GM12878 (cell line): ENCODE measurements around the gene HSPA4. TPM values are rescaled to one million over a fixed set of nuclear protein-coding genes. Genes with fewer than 3 reads are reported as not detected.

Experiments used
- ATAC-seq: fragments of 200-7000 bp; cut with Tn5 transposase; 3 replicates; pipeline ENCODE4 v1.9.1; 2020; ENCODE audit warnings: mild to moderate bottlenecking, moderate library complexity
- BruUV-seq: library from RNA; stranded (reverse); fragments of 400-500 nt; replicated peaks from 2 replicates; lab custom pipeline; 2021; lab: Mats Ljungman, UMichigan
- CTCF ChIA-PET: fragments of 300-600 bp; sonication (Branson Sonifier 250); formaldehyde crosslinking; extraction: SDS; loops from one replicate; lab custom pipeline; 2021; ENCODE audit warnings: inconsistent platforms; lab: Yijun Ruan, JAX
- POLR2A ChIA-PET: fragments of 350-600 bp; formaldehyde crosslinking; extraction: SDS; loops from one replicate; lab custom pipeline; 2021; ENCODE audit warnings: inconsistent platforms; lab: Charles Lee
- RAD21 ChIA-PET: fragments of 300-600 bp; sonication (Branson Sonifier 250); formaldehyde crosslinking; loops from one replicate; lab custom pipeline; 2023; ENCODE audit warnings: antibody characterized with exemption; ENCODE audit not compliant: unreplicated experiment; lab: Charles Lee
- SMC1A ChIA-PET: fragments of 300-600 bp; sonication (Branson Sonifier 250); formaldehyde crosslinking; loops from one replicate; lab custom pipeline; 2023; ENCODE audit not compliant: unreplicated experiment, uncharacterized antibody; lab: Charles Lee
- DNase-seq: peaks from one replicate; pipeline ENCODE4 v3.0.0-alpha.2; 2011; ENCODE audit warnings: low read depth, low spot score
- FAIRE-seq: peaks from 3 replicates; lab custom pipeline; 2011; peaks lifted over from hg19 to GRCh38; lab: Jason Lieb, UNC
- H2AFZ ChIP-seq: 2 replicates; pipeline ENCODE4 v1.6.0; 2011; ENCODE audit warnings: low read depth, low read length, control low read depth; ENCODE audit not compliant: control insufficient read depth
- H3K27ac ChIP-seq: 2 replicates; pipeline ENCODE4 v1.5.1; 2011; ENCODE audit warnings: control low read depth; ENCODE audit not compliant: control insufficient read depth, insufficient read depth
- H3K27me3 ChIP-seq, 2 experiments: replicated peaks in 1 of 2; 2 replicates each; pipeline versions ENCODE4 v1.6.0 to v1.6.1; 2011; ENCODE audit warnings: low read length in 1 of 2; ENCODE audit not compliant: control insufficient read depth in 2 of 2, insufficient read depth in 2 of 2
- H3K36me3 ChIP-seq, 2 experiments: 2 replicates each; pipeline ENCODE4 v1.5.1; 2011; ENCODE audit warnings: low read length in 1 of 2; ENCODE audit not compliant: control insufficient read depth in 2 of 2, insufficient read depth in 2 of 2
- H3K4me1 ChIP-seq: 2 replicates; pipeline ENCODE4 v1.6.1; 2011; ENCODE audit warnings: mild to moderate bottlenecking, low read length, moderate library complexity, mixed read lengths; ENCODE audit not compliant: control insufficient read depth, insufficient read depth
- H3K4me2 ChIP-seq: 2 replicates; pipeline ENCODE4 v1.6.0; 2011; ENCODE audit warnings: control low read depth; ENCODE audit not compliant: control insufficient read depth, insufficient read depth
- H3K4me3 ChIP-seq: fragments of 200-600 bp; sonication (generic); 2 replicates; pipeline ENCODE4 v1.5.1; 2016
- H3K79me2 ChIP-seq: 2 replicates; pipeline ENCODE4 v1.6.0; 2011; ENCODE audit warnings: low read length; ENCODE audit not compliant: control insufficient read depth, insufficient read depth
- H3K9ac ChIP-seq: 2 replicates; pipeline ENCODE4 v1.8.0; 2011; ENCODE audit warnings: low read length, control low read depth, mixed read lengths; ENCODE audit not compliant: control insufficient read depth, insufficient read depth
- H3K9me3 ChIP-seq: replicated peaks from 3 replicates; pipeline ENCODE4 v1.5.1; 2011; ENCODE audit warnings: mild to moderate bottlenecking, low read length; ENCODE audit not compliant: control insufficient read depth, insufficient read depth
- H4K20me1 ChIP-seq: 2 replicates; pipeline ENCODE4 v1.6.0; 2011; ENCODE audit not compliant: control insufficient read depth, insufficient read depth
- EZH2 ChIP-seq: IDR thresholded peaks from 2 replicates; pipeline ENCODE4 v1.6.1; 2012; ENCODE audit warnings: low read depth, mild to moderate bottlenecking, control low read depth, inconsistent platforms, low read length, borderline replicate concordance; ENCODE audit not compliant: control insufficient read depth
- GABPA ChIP-seq: IDR thresholded peaks from 2 replicates; pipeline ENCODE4 v1.6.1; 2014; ENCODE audit warnings: antibody characterized with exemption, low read depth, mild to moderate bottlenecking, inconsistent platforms
- HDGF ChIP-seq: fragments of 450-650 bp; IDR thresholded peaks from 2 replicates; pipeline ENCODE4 v1.6.1; 2016; ENCODE audit warnings: antibody characterized with exemption
- KAT2A ChIP-seq: conservative IDR thresholded peaks from 2 replicates; pipeline ENCODE4 v1.6.1; 2011; ENCODE audit warnings: low read depth, low read length; ENCODE audit not compliant: control insufficient read depth
- NFXL1 ChIP-seq: fragments of 450-650 bp; IDR thresholded peaks from 2 replicates; pipeline ENCODE4 v1.6.1; 2017; ENCODE audit warnings: antibody characterized with exemption, mild to moderate bottlenecking, borderline replicate concordance
- NFYA ChIP-seq: IDR thresholded peaks from 2 replicates; pipeline ENCODE4 v1.6.1; 2011; ENCODE audit warnings: low read depth, mild to moderate bottlenecking, low read length, improper control_type of control experiment, borderline replicate concordance
- NR2C1 ChIP-seq: fragments of 450-650 bp; IDR thresholded peaks from 2 replicates; pipeline ENCODE4 v1.6.1; 2017; ENCODE audit warnings: antibody characterized with exemption, mild to moderate bottlenecking, moderate library complexity
- PML ChIP-seq: IDR thresholded peaks from 2 replicates; pipeline ENCODE4 v1.6.1; 2012; ENCODE audit warnings: low read length, inconsistent platforms
- RCOR1 ChIP-seq: conservative IDR thresholded peaks from 2 replicates; pipeline ENCODE4 v1.6.1; 2012; ENCODE audit warnings: low read depth, low read length, improper control_type of control experiment
- RFX5 ChIP-seq: IDR thresholded peaks from 2 replicates; pipeline ENCODE4 v1.6.1; 2011; ENCODE audit warnings: low read depth, low read length, improper control_type of control experiment
- SPI1 ChIP-seq: IDR thresholded peaks from 2 replicates; pipeline ENCODE4 v1.6.1; 2011; ENCODE audit warnings: low read depth, mild to moderate bottlenecking, low read length, moderate library complexity, borderline replicate concordance; ENCODE audit not compliant: insufficient read depth
- SUZ12 ChIP-seq: fragments of 200-600 bp; sonication (generic); IDR thresholded peaks from one replicate; pipeline ENCODE4 v1.6.1; 2018; ENCODE audit warnings: antibody characterized with exemption, mild to moderate bottlenecking; ENCODE audit not compliant: unreplicated experiment
- YBX1 ChIP-seq: fragments of 450-650 bp; IDR thresholded peaks from 2 replicates; pipeline ENCODE4 v1.6.1; 2016; ENCODE audit warnings: antibody characterized with exemption
- ZNF207 ChIP-seq: fragments of 450-650 bp; IDR thresholded peaks from 2 replicates; pipeline ENCODE4 v1.6.1; 2014; ENCODE audit warnings: antibody characterized with exemption, mild to moderate bottlenecking, borderline replicate concordance
- ZNF592 ChIP-seq: fragments of 450-650 bp; IDR thresholded peaks from 2 replicates; pipeline ENCODE4 v1.6.1; 2017; ENCODE audit warnings: mild to moderate bottlenecking, moderate library complexity
- WGBS: methylation state at CpG from one replicate; pipeline ENCODE4 v1.1.6; 2016; ENCODE audit warnings: low lambda C conversion rate; ENCODE audit not compliant: insufficient replicate concordance, insufficient coverage; ENCODE audit errors: missing lambda C conversion rate; 5-methylcytosine and 5-hydroxymethylcytosine counted together
- in situ Hi-C: fragments of 300-500 bp; cut with MboI; formaldehyde crosslinking; loops from 9 replicates; pipeline ENCODE4 v1.14.3; 2018; ENCODE audit warnings: mixed read lengths
- intact Hi-C: fragments of 100-400 bp; cut with micrococcal nuclease; formaldehyde crosslinking; loops from one replicate; pipeline ENCODE4 v1.14.2; 2022; ENCODE audit not compliant: unreplicated experiment
- polyA plus RNA-seq, 11 experiments: library from polyadenylated mRNA; depleted of rRNA in 4 of 11; unstranded in 6 of 11; stranded (reverse) in 5 of 11; fragments of >200 nt; fragmentation: Nextera tagmentation in 4 of 11; fragmentation: Illumina TruSeq in 1 of 11; extraction: Ambion mirVana in 4 of 11; extraction: Trizol in 1 of 11; gene quantifications; 1 replicate in 1 of 11; 2 replicates in 10 of 11; pipeline versions ENCODE4 v1.2.1 to v1.2.3, GENCODE V29; 2011 to 2016; ENCODE audit warnings: inconsistent platforms in 2 of 11, missing spikeins in 2 of 11, low read depth in 1 of 11
- total RNA-seq, 4 experiments: library from RNA; depleted of rRNA in 3 of 4; stranded (reverse); fragments of >200 nt in 3 of 4; fragmentation: Illumina TruSeq in 1 of 4; extraction: Trizol in 1 of 4; gene quantifications; 2 replicates each; pipeline versions ENCODE4 v1.2.1 to v1.2.3, GENCODE V29; 2013 to 2021

The HSPA4 gene
- total and polyA plus RNA-seq, 10 of the 15 experiments (the other 5 are each of a cell fraction or from before 2014, with no cell fraction given): 61.6 to 234 (median 116) TPM

DNA sequence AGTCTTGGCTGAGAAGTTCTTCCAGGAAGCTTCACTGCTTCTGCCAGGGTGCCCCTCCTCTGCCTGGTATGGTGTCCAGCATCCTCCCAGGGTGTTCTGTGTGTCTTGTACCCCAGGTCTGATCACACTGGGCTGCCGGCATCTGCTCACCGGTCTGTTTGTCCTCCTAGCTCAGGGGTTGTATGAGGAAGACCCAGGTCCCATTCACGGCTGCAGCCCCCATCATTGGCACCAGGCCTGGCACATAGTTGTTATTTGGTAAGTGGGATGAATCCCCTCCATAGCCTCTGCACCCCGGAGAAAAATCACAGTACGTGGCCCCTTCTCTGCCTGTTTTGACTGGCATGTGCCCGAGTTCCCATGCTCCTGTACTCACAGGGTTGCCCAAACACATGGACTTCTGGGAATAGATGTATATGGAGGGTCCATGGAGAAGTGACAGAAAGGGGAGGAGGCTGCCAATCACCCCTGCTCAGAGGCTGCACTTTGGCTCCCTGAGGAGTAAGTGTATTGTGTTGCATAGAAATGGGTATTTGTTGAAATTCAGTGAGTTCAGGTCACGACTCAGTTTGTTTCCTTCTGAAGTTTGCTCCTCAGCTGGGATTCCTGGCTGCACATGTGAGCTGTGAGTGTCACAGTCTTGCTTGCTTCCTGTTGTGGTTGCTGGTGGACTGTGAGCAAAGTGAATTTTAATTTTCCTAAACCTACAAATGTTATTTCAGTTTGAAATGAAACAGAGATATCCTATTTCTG, 96.2 kb downstream of the HSPA4 start:
- Histone ChIP-seq H3K9me3 (no peaks in the 10 kb centered on the region; the same call in 2 of the 3 replicates), H3K9ac (no peak overlapping the region), H2AFZ (no peak overlapping the region), H3K27me3 (no peaks in the 10 kb centered on the region), H3K79me2 (no peaks in the 10 kb centered on the region), H4K20me1 (no peaks in the 10 kb centered on the region), H3K4me2 (no peak overlapping the region), H3K27ac (no peak overlapping the region), H3K4me1 (no peaks in the 10 kb centered on the region), H3K4me3 (no peak overlapping the region), H3K36me3 (no peaks in the 10 kb centered on the region)
- no TSS peak for BruUV-seq
- SMC1A ChIA-PET: no interaction called here
- CTCF ChIA-PET: no interaction called here
- FAIRE-seq: no peak
- in situ Hi-C loops (no loop called here), intact Hi-C loops (no loop called here)
- no peak for ATAC-seq
- RAD21 ChIA-PET: no interaction called here
- POLR2A ChIA-PET: no interaction called here
- TF ChIP-seq NR2C1: no peak
- TF ChIP-seq YBX1: no peak
- TF ChIP-seq SUZ12: no peak
- TF ChIP-seq RFX5: no peak
- TF ChIP-seq NFXL1: no peak
- no peak for TF ChIP-seq ZNF592
- TF ChIP-seq GABPA: no peak
- no peak for TF ChIP-seq SPI1
- no peak for TF ChIP-seq HDGF
- TF ChIP-seq RCOR1: no peak
- TF ChIP-seq KAT2A: no peak
- no peak for TF ChIP-seq EZH2
- no peak for TF ChIP-seq PML
- TF ChIP-seq NFYA: no peak
- TF ChIP-seq ZNF207: no peak
- TF ChIP-seq, all 136 proteins: peak for 0
- WGBS: 48% methylated on average over 7 of the region's 7 CpGs
- no peak for DNase-seq
